GM19452 (cell line): ENCODE measurements around the gene TBC1D14.

ENCODE experiments used
- ATAC-seq: cut with Tn5 transposase; IDR thresholded peaks from one replicate; pipeline ENCODE4 v1.9.1; 2021; ENCODE audit not compliant: unreplicated experiment

The TBC1D14 gene, protein sequence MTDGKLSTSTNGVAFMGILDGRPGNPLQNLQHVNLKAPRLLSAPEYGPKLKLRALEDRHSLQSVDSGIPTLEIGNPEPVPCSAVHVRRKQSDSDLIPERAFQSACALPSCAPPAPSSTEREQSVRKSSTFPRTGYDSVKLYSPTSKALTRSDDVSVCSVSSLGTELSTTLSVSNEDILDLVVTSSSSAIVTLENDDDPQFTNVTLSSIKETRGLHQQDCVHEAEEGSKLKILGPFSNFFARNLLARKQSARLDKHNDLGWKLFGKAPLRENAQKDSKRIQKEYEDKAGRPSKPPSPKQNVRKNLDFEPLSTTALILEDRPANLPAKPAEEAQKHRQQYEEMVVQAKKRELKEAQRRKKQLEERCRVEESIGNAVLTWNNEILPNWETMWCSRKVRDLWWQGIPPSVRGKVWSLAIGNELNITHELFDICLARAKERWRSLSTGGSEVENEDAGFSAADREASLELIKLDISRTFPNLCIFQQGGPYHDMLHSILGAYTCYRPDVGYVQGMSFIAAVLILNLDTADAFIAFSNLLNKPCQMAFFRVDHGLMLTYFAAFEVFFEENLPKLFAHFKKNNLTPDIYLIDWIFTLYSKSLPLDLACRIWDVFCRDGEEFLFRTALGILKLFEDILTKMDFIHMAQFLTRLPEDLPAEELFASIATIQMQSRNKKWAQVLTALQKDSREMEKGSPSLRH

DNA sequence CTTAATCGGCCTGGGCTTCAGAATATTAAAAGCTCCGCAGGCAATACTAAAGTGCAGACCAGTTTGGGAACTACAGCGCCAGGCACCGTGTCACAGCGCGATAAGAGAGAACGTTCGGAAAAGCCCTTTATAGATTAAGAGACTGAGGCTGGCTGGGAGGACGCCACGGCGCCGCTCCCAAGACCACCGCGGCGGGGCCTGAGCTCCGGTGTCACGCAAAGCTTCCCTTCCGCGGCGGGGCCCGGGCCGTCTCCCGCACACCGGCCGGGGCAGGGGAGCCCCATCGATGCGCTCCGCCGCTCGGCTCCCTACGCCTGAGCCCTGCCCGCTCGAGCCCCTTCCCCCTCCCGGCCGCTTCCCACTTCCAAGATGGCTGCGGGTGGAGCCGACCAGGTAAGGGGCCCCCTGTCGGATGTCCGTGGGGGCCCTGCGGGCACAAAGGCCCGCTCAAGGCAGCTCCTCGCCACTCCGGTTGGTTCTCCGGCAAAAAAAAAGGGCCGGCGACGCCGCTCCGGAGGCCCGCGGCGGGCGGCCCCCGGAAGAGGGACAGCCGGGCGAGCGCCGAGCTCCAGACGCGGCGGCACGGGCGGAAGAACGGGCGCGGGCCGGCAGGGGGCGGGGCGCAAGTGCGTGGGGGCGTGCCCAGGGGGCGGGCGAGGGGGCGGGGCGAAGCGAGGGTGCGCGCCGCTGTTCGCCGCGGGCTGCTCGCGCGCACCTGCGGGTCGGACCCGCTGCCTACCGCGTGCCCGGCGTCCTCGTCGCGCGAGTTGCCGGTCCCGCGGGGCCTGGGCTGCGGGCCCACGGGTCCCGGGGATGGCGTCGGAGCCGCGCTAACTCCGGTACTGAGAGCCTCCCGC is at the start of gene TBC1D14:
Gene TBC1D14 (plus strand): TSS at position 714 of the 857 bp plus-strand sequence. CDS start 13,564 bp downstream, outside the sequence.
- peak; percentile 89 for ATAC-seq

DNA sequence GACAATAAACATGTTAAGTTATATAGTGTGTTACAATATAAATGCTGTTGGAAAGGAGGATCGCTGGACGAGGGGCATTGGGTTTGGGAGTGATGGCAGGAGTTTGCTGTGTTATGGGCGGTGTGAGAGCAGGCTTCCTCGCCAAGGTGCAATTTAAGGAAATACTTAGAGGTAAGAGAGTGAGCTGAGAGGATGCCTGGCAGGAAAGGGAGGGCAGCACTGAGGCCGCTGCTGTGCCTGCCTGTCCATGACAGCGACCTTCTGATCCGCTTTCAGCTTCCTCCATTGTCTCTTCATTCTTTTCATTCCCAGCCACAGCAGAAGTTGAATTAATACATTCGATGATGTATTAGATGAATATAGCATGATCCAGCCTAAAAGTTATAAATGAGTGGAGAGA is 41.2 kb upstream of the TBC1D14 start:
- ATAC-seq, result no peak

DNA sequence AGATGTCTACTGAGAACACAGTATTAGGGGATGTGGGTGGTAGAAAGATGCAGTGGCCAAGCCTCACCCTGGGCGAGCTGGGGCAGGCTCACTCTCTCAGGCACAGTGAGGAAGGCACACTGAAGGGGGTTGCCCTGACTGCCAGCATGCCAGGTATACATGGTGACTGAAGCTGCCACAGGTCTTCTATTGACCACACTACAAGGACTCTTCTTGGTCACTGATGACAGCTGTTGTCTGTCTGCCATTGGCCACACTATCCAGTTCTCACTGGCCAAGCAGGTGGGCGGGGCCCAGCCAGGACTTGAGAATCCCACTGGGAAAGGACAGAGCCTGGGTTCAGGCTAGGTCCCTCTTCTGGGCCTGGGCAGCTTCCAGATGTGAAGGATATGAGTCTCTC is 39.7 kb upstream of the TBC1D14 start:
- ATAC-seq, result no peak

DNA sequence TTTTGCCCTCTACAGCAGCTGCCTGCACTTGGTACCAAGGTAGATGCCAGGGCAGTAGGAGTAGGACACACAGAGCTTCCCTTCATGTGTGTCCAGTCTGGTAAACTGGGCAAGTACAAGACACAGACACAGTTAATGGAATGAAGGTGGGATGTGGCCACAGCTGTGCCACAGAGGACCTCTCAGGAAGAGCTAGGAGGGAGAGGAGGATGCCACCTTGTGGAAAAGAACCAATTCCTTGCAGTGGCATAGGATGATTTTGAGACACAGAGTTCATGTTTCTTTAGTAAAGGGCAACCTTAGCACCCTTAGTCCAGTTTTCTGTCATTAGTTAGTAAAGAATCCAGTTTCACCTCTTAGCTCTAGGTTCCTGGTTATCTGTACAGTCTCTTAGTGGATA is 36.3 kb upstream of the TBC1D14 start:
- ATAC-seq, result no peak

DNA sequence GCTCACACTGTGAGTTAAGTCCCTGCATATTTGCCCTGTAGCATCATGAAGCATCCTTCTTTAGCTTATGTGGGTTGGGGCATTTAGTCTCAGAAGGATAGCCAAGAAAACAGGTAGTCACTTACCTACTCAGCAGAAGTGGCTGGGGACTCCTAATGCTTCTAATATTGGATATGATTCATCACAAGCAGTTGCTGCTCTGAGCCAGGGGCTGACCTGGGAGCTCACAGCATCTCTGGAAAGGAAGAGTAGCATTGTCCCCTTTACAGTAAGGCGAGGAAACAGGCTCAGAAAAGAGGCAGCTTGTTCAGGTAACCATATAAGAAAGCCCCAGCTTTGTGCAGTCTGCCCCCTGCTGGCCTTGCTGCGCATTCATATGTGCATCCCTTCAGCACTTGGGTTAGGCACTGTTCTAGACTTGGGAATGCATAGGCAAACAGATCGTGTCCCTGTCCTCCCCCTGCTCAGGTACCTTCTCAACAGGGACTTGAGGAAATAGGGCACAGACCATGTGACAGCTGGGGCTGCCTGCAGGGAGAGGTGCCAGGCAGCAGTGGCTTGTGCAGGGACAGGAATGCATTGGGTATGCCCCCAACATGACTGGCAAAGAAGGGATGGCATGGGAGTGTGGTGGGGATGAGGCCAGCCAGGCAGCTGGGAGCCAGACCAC is 35.7 kb upstream of the TBC1D14 start:
- ATAC-seq, result peak; percentile 66

DNA sequence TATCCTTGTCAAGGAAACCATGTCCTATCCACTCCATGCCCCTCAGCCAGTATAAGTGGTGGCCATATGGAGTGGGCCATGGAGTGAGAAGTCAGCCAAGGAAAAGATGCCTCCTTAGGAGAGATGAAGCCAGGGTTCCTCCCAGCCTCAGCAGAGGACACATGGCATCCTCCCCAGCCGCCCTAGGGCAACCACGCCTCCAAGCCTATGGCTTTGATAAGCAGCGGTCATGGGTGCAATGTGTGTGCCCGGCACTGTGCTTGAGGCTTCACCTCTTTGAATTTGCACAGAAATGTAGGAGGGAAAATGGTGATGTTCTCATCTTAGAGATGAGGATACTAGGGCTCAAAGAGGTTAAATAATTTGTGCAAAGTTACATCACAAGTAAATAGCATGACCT is 34.6 kb upstream of the TBC1D14 start:
- no peak for ATAC-seq

DNA sequence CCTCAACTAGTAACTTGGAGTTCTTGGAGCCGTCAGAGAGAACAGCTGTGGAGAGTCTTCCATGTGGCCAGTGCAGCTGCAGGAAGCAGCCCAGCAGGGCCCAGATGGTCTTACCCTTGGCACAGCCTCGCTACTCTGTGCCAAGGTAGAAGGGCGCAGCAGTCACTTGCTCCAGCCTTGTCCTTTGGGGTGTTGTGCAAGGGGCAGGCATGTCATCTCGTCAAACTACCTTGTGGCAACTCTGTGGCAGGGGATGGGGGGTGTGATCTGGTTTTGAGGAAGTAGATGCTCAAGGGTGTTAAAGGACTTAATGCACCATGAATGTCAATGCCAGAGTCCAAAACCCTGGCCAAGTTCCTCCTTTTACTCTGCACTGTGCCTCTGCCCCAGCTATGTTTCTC is 34.2 kb upstream of the TBC1D14 start:
- no peak for ATAC-seq

DNA sequence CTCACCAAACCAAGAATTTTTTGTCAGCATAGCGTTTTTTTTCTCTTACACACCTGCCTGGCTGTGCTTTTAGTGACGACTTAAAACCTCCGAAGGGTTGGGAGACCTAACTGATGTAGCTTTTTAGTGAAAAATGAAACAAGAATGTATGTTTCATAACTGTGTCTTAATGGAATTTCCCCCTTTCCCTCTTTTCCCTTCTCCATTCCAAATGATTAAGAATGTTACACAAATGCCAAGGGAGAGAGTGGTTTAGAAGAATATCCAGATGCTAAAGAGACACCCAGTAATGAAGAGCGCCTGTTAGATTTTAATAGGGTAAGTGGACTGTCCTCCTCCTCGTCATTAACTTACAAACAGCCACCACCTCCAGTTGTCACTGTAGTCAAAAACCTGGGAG is 33.2 kb upstream of the TBC1D14 start:
- ATAC-seq, result no peak

DNA sequence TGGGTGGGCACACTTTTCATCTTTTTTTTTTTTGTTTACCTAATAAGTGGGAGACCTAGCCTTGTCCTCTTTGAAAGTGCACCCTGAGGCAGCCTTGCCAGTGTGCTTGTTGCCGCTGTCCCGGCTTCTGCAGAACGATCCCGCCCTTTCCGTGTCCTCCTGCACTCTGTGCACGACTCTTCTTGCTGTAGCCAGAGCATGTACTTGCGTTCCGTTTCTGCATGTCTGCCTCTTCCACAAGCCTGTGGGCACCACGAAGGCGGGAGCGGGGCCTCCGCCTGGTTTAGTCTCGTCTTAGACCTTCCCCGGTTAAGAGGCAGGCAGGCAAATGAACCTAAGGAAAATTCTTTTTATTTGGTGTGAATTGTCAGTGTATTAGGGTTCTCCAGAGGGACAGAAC is 32.6 kb upstream of the TBC1D14 start:
- ATAC-seq, result no peak

DNA sequence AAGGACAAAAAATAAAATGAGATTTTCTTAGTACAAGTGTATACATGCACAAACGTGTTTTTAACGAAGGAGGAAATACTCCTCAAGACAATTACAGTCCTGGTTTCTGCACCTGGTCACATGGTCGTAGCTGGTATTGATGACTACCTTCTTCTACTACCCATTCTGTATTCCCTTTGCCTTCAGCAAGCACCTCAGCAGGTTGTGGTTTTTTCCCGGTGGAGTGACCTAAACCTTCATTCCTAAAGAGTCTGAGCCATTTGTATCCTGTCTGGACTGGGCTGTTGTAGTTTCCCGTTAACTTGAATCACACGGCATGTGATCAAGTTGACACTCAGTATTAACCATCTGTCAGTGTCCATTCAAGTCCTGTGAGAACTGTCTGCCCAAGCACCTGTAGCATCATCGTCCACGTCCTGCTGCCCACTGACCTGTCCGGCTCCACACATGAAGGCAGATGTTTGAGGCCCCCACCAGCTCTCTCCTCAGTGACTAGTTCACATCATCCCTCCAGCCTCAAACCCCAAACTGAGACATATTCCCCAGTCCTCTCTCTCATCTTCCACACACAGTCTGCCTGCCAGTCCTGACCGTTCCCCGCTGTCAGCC is 31.1 kb upstream of the TBC1D14 start:
- ATAC-seq, result no peak

DNA sequence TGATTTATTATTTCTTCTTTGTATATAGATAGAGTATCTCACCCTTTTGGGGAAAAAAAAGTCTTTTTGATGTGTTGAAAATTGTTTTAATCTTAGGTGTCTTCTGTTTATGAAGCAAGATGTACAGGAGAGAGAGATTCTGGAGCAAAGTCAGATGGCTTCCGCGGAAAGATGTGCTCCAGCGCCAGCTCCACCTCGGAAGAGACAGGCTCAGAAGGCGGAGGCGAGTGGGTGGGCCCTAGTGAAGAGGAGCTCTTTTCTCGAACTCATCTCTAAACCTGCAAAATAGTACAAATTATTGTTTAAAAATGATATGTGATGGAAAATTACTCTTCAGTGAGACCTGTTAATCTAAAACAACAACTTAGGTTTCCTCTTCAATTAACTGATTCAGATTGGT is 28.9 kb upstream of the TBC1D14 start:
- no peak for ATAC-seq

DNA sequence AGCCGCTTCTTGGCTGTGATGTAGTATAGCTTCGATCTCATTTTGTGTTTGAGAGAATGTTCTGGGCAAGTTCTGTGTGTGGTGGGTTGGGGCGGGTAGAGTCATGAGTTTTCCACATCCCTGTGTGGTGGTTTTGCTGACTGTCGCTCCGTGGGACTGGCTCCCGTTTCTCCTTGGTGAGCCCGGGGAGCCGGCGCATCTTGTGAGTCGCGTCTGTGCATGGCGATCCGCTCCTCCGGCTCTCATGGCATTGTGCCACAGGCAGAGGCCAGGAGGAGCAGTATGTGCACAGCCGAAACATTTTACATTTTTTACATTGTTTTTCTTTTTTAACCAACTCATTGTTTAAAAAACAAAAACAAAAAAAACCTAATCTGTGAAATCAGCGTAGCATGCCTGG is 27.7 kb upstream of the TBC1D14 start:
- no peak for ATAC-seq

DNA sequence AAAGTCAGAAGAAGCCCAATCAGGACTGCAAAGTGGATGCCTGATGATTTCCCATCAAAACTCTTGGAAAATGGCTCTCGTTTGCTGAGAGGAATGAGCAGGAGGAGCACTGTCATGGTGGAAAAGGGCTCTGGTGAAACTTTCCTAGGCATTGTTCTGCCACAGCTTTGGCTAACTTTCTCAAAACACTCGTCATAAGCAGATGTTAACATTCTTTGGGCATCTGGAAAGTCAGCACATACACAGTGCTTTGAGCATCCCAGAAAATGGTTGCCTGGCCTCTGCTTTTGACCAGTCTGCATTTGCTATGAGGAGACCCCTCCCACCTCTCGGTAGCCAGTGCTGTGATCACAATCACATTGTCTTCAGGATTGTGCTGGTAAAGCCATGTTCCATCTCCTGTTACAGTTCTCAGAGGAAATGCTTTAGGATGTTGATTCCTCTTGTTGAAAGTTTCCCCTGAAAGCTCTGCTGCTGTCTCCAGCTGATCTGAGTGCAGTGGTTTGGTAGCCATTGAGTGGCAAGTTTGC is 25.2 kb upstream of the TBC1D14 start:
- no peak for ATAC-seq

DNA sequence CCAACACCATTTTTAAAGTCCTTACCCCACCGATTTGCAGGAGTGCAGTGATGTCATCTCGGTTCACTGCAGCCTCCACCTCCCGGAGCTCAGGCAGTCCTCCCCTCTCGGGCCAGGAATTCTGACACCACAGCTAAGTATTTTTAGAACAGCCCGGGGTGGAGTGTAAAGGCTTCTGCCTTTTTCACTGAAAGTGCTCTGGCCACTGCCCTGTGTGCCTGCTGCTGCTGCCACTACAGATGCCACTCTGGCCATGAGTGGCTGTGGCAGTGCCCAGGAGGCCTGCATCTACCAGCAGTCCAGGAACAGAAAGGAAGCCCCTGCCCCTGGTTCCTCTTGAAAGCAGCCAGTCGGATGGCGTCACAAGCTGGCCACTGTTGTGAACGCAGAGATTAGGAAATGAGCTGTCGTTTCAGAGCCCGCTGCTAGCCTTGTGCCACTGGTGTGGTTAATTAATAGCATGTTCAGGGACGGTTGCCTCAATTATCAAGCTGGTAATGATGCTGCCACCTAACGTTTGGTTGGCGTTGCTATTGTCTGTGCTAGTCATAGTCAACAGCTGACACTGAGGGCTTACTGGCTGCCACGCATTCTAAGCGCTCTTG is 23.6 kb upstream of the TBC1D14 start:
- peak; percentile 63 for ATAC-seq

DNA sequence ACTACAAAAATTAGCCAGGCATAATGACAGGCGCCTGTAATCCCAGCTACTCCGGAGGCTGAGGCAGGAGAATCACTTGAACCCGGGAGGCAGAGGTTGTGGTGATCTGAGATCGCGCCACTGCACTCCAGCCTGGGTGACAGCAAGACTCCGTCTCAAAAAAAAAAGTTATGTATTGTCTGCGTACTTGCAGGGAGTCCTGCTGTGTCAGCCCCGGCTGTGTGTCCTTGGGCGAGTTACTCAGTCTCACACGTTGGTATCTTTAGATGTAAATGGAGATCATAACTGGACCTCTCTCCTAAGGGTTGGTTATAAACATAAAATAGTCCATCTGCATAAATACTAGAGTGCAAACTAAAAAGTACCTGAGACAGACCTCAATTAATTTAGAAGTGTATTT is 22.7 kb upstream of the TBC1D14 start:
- ATAC-seq, result no peak

DNA sequence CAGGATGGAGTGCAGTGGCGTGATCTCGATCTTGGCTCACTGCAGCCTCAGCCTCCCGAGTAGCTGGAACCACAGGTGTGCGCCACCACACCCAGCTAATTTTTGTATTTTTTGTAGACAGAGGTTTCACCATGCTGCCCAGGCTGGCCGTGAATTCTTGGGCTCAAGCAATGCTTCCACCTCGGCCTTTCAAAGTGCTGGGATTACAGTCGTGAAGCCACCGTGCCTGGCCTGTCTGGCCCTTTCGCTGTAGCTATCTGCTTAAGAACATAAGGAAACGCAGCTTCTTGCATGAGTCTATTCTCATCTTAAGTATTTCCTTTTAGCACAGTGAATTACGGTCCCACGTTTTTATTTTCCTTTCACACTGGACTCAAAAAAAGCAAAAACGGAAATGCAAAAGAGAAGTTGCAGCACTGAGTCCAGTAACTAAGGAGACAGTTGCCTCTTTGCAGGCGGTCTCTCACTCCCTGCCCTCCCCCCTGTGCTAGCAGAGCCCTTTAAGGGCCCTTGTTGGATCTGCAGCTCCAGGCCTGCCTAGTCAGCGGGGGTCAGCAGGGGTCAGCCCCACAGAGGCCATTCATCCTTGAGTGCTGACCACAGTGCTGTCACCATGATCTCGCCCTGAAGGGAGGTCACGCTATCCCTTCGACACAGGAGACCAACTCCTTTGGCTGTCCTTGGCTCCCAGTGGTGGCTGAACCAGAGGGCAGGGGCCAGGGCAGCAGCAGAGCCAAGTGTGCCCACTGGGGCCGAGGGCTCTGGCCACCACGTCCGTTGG is 21.8 kb upstream of the TBC1D14 start:
- ATAC-seq, result no peak

DNA sequence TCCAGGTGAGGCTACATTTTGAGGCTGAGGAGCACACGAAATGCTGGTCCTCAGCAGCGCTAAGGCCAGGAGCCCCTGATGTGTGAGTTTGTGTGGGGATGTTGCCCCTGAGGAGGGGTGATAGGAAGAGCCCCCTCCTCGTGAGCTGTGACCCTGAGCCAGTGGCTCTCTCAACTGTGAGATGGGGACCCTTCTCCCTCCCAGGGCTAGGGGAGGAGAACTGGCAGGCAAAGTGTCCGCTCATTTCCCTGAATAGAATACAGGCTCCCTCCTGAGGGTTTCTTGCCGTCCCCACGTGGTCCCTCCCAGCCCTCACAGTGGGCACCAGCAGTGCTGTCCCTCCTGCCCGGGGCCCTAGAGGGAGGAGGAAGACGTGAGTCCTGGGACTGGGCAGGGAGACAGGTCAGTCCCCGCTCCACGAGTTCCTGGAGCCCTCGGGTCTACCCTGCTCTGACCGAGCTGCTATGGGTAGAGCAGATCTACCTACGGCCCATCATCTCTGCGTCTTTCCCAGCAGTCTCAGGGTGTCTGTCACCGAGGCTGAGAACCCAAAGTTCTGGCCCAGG is 21.0 kb upstream of the TBC1D14 start:
- ATAC-seq, result no peak

DNA sequence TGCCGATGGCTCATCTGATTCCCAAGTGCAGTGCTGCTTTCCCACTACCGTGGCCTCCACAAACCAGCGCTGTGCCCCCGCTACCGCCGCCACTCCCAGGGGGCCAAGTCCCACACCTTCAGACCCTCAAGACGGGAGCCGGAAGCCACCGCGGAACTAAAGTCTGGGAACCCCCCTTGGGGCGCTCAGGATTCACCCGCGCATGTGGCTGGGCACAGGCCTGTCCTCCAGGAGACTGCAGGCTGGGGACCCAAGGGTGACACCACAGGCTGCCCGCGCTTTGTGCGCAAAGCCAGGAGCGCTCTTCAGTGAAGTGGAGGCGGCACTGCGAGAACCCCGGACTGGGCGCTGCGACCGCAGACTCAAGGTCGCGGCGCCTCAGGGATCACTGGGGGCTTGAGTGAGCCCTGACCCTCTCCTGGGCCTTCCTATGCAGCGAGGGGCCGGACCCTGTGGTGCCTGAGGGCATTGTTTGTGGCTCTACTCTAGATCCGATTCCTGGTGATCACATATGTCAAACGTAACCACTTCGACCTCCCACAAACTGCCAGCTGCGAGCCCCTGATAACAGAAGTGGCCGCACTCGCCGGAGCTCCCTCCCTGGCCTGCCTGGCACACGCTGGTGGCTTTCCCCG is 20.4 kb upstream of the TBC1D14 start:
- ATAC-seq, result no peak
